K562 (cell line): ENCODE measurements around the gene CPS1. TPM values are rescaled to one million over a fixed set of nuclear protein-coding genes. Genes with fewer than 3 reads are reported as not detected.

Experiments used
- ATAC-seq: fragments of 200-7000 bp; cut with Tn5 transposase; 3 replicates; pipeline ENCODE4 v1.9.1; 2020; ENCODE audit warnings: moderate library complexity
- BruUV-seq: library from RNA; stranded (reverse); fragments of 400-500 nt; replicated peaks from 2 replicates; lab custom pipeline; 2021; lab: Mats Ljungman, UMichigan
- CTCF ChIA-PET: fragments of 300-600 bp; formaldehyde crosslinking; extraction: SDS; loops from one replicate; lab custom pipeline; 2021; ENCODE audit warnings: low intra/inter-chr PET ratio; lab: Yijun Ruan, JAX
- POLR2A ChIA-PET: fragments of 300-600, 350-650 bp; sonication (Branson Sonifier 250); formaldehyde crosslinking; extraction: SDS; loops from one replicate; lab custom pipeline; 2021; ENCODE audit warnings: antibody characterized with exemption, inconsistent platforms; lab: Yijun Ruan, JAX
- DNase-seq, 4 experiments: peaks; one replicate each; pipeline versions ENCODE4 v3.0.0 to v3.0.0-alpha.2; 2011 to 2018; ENCODE audit warnings: low spot score in 3 of 4, mixed read lengths in 3 of 4; ENCODE audit errors: extremely low read depth in 1 of 4
- FAIRE-seq: peaks from 2 replicates; lab custom pipeline; 2011; peaks lifted over from hg19 to GRCh38; lab: Jason Lieb, UNC
- H2AFZ ChIP-seq: 2 replicates; pipeline ENCODE4 v1.6.0; 2011; ENCODE audit warnings: low read depth, low read length, control low read depth, inconsistent platforms
- H3K27ac ChIP-seq: fragments of 200-600 bp; 3 replicates; pipeline ENCODE4 v1.8.0; 2011; ENCODE audit warnings: low read depth, mild to moderate bottlenecking, control low read depth, inconsistent platforms, low read length, moderate library complexity, mixed read lengths; ENCODE audit errors: extremely low read depth
- H3K27me3 ChIP-seq, 2 experiments: fragments of 300-600 bp in 1 of 2; 2 replicates in 1 of 2; 3 replicates in 1 of 2; pipeline versions ENCODE4 v1.6.0 to v1.8.0; 2011; ENCODE audit warnings: inconsistent platforms in 2 of 2, low read length in 2 of 2, mild to moderate bottlenecking in 1 of 2, mixed read lengths in 1 of 2, moderate library complexity in 1 of 2; ENCODE audit not compliant: control insufficient read depth in 2 of 2, insufficient read depth in 2 of 2
- H3K36me3 ChIP-seq: fragments of 300-600 bp; 3 replicates; pipeline ENCODE4 v1.8.0; 2011; ENCODE audit warnings: mild to moderate bottlenecking, low read length, inconsistent platforms; ENCODE audit not compliant: control insufficient read depth, insufficient read depth
- H3K4me1 ChIP-seq, 2 experiments: fragments of 200-600 bp in 1 of 2; replicated peaks in 1 of 2; 2 replicates in 1 of 2; 3 replicates in 1 of 2; pipeline versions ENCODE4 v1.5.1 to v1.8.0; 2011; ENCODE audit warnings: inconsistent platforms in 2 of 2, low read length in 2 of 2, mild to moderate bottlenecking in 1 of 2, mixed read lengths in 1 of 2, moderate library complexity in 1 of 2; ENCODE audit not compliant: control insufficient read depth in 2 of 2, insufficient read depth in 2 of 2
- H3K4me2 ChIP-seq: 2 replicates; pipeline ENCODE4 v1.6.1; 2011; ENCODE audit warnings: low read length, control low read depth, inconsistent platforms, mixed read lengths; ENCODE audit not compliant: insufficient read depth
- H3K4me3 ChIP-seq: fragments of 200-600 bp; sonication (generic), shearing (Covaris generic); 2 replicates; pipeline ENCODE4 v1.5.1; 2016; ENCODE audit warnings: control low read depth, inconsistent platforms
- H3K79me2 ChIP-seq: fragments of 200-600 bp; 3 replicates; pipeline ENCODE4 v1.8.0; 2011; ENCODE audit warnings: low read length, inconsistent platforms; ENCODE audit not compliant: control insufficient read depth, insufficient read depth
- H3K9ac ChIP-seq, 2 experiments: 2 replicates each; pipeline versions ENCODE4 v1.6.0 to v1.6.1; 2011; ENCODE audit warnings: low read depth in 2 of 2, low read length in 2 of 2, control low read depth in 1 of 2, inconsistent platforms in 1 of 2, mild to moderate bottlenecking in 1 of 2, mixed read lengths in 1 of 2; ENCODE audit not compliant: insufficient read depth in 1 of 2
- H3K9me1 ChIP-seq: one replicate; pipeline ENCODE4 v1.6.0; 2011; ENCODE audit warnings: inconsistent platforms, mild to moderate bottlenecking, low read length, moderate library complexity; ENCODE audit not compliant: control insufficient read depth, insufficient read depth
- H3K9me3 ChIP-seq: replicated peaks from 2 replicates; pipeline ENCODE4 v1.5.1; 2011; ENCODE audit warnings: low read depth, low read length, inconsistent platforms; ENCODE audit not compliant: control insufficient read depth, insufficient read depth
- H4K20me1 ChIP-seq: replicated peaks from 2 replicates; pipeline ENCODE4 v1.6.1; 2011; ENCODE audit warnings: low read length, inconsistent platforms, mixed read lengths; ENCODE audit not compliant: control insufficient read depth, insufficient read depth
- ASH1L ChIP-seq: fragments of 450-650 bp; IDR thresholded peaks from 2 replicates; pipeline ENCODE4 v1.6.1; 2018; ENCODE audit warnings: borderline replicate concordance, mild to moderate bottlenecking, low read depth; ENCODE audit not compliant: partially characterized antibody
- CBX3 ChIP-seq, 2 experiments: IDR thresholded peaks; 1 replicate in 1 of 2; 2 replicates in 1 of 2; pipeline ENCODE4 v1.6.1; 2012; ENCODE audit warnings: inconsistent platforms in 2 of 2, low read length in 2 of 2, borderline replicate concordance in 1 of 2, control low read depth in 1 of 2
- CREB1 ChIP-seq, 2 experiments: sonication (generic) in 1 of 2; formaldehyde crosslinking in 1 of 2; IDR thresholded peaks; 2 replicates each; pipeline versions ENCODE4 v1.6.1 to v1.8.0; 2012 to 2022; ENCODE audit warnings: inconsistent platforms in 1 of 2, mild to moderate bottlenecking in 1 of 2, missing genetic modification reagents in 1 of 2, moderate library complexity in 1 of 2
- EGR1 ChIP-seq: fragments of 450-650 bp; conservative IDR thresholded peaks from 2 replicates; pipeline ENCODE4 v1.6.1; 2017; ENCODE audit warnings: mild to moderate bottlenecking
- EZH2 ChIP-seq: IDR thresholded peaks from 2 replicates; pipeline ENCODE4 v1.6.1; 2012; ENCODE audit warnings: low read depth, mild to moderate bottlenecking, inconsistent platforms, low read length, borderline replicate concordance
- HDAC2 ChIP-seq: fragments of 450-650 bp; IDR thresholded peaks from 2 replicates; pipeline ENCODE4 v1.6.1; 2016; ENCODE audit warnings: mild to moderate bottlenecking
- SETDB1 ChIP-seq: IDR thresholded peaks from one replicate; pipeline ENCODE4 v1.6.1; 2012; ENCODE audit warnings: low read length, control low read depth, inconsistent platforms
- TOE1 ChIP-seq, 2 experiments: fragments of 450-650 bp in 1 of 2; sonication (generic) in 1 of 2; formaldehyde crosslinking in 1 of 2; IDR thresholded peaks; 2 replicates each; pipeline versions ENCODE4 v1.7.1 to v1.8.0; 2016 to 2022; ENCODE audit warnings: borderline replicate concordance in 2 of 2, mild to moderate bottlenecking in 2 of 2, antibody characterized with exemption in 1 of 2, inconsistent platforms in 1 of 2, low read depth in 1 of 2, missing genetic modification reagents in 1 of 2, moderate library complexity in 1 of 2
- ZBTB17 ChIP-seq: fragments of 450-650 bp; formaldehyde crosslinking; IDR thresholded peaks from 2 replicates; pipeline ENCODE4 v1.4.0; 2020; ENCODE audit warnings: mild to moderate bottlenecking
- ZZZ3 ChIP-seq: fragments of 450-650 bp; IDR thresholded peaks from 2 replicates; pipeline ENCODE4 v1.6.1; 2016; ENCODE audit warnings: antibody characterized with exemption, mild to moderate bottlenecking, moderate library complexity
- WGBS: fragments of 100-300 bp; shearing (Covaris generic); methylation state at CpG from one replicate; pipeline ENCODE4 v1.1.6; 2016; ENCODE audit warnings: low coverage, mixed read lengths; ENCODE audit not compliant: insufficient coverage; ENCODE audit errors: missing lambda C conversion rate; 5-methylcytosine and 5-hydroxymethylcytosine counted together
- in situ Hi-C: fragments of 300-500 bp; cut with MboI; formaldehyde crosslinking; loops from 4 replicates; pipeline ENCODE4 v1.15.0; 2018; ENCODE audit warnings: inconsistent platforms, mixed read lengths
- intact Hi-C: fragments of 100-400 bp; cut with micrococcal nuclease; formaldehyde crosslinking; loops from 2 replicates; pipeline ENCODE4 v1.14.2; 2022
- polyA plus RNA-seq, 8 experiments: library from polyadenylated mRNA; depleted of rRNA in 4 of 8; stranded (reverse) in 5 of 8; unstranded in 3 of 8; fragments of >200 nt; fragmentation: Nextera tagmentation in 2 of 8; fragmentation: Illumina TruSeq in 1 of 8; extraction: Ambion mirVana in 2 of 8; extraction: Trizol in 1 of 8; gene quantifications; 2 replicates each; pipeline versions ENCODE4 v1.2.1 to v1.2.3, GENCODE V29; 2011 to 2014; ENCODE audit warnings: inconsistent platforms in 1 of 8, missing spikeins in 1 of 8
- total RNA-seq, 7 experiments: library from RNA; depleted of rRNA in 6 of 7; stranded (reverse); fragments of >200 nt in 6 of 7; fragmentation: Illumina TruSeq in 2 of 7; extraction: Trizol in 2 of 7; gene quantifications; 2 replicates each; pipeline versions ENCODE4 v1.2.1 to v1.2.3, GENCODE V29; 2011 to 2021; ENCODE audit warnings: low replicate concordance in 1 of 7
- TF ChIP-seq, protein P1 (sequence below): fragments of 250-450 bp; sonication (Bioruptor Pico); IDR thresholded peaks from 2 replicates; pipeline ENCODE4 v1.8.0; 2022; ENCODE audit warnings: moderate library complexity, mild to moderate bottlenecking, inconsistent platforms
- TF ChIP-seq, protein P2 (sequence below), 2 experiments: fragments of 450-650 bp in 1 of 2; sonication (generic) in 1 of 2; formaldehyde crosslinking; conservative IDR thresholded peaks; 2 replicates each; pipeline versions ENCODE4 v1.4.0 to v1.8.1; 2020 to 2022; ENCODE audit warnings: mild to moderate bottlenecking in 1 of 2, missing genetic modification reagents in 1 of 2
- TF ChIP-seq, protein P3 (sequence below): sonication (generic); formaldehyde crosslinking; IDR thresholded peaks from 2 replicates; pipeline ENCODE4 v1.8.0; 2022; ENCODE audit warnings: missing genetic modification reagents, mild to moderate bottlenecking, moderate library complexity, borderline replicate concordance
- TF ChIP-seq, protein P4 (sequence below): IDR thresholded peaks from 2 replicates; pipeline ENCODE4 v1.6.1; 2016; ENCODE audit warnings: missing genetic modification characterization, missing compliant biosample characterization

The CPS1 gene
- total and polyA plus RNA-seq, 9 of the 15 experiments (the other 6 are each of a cell fraction or from before 2014, with no cell fraction given) = 2.4 to 13.5 (median 6.0) TPM

DNA sequence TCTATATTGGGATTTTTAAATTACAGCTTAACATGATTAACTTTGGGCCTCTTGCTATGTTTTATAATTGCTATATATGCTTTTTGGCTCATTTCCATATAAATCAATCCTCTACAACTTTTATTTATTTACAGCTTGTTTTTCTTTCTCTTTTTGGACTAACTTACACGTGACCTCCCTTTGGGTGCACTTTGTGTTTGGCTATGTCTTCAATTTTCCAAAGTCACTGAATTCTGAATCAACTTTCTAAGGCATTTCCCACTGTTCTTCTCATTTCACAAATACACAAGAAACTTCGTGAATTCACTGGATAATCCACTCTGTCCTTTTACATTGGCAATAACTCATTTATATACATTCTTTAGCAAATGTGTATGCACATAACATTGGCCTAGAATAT, 5.4 kb upstream of the CPS1 start (continued):
- TF ChIP-seq, protein P1, sequence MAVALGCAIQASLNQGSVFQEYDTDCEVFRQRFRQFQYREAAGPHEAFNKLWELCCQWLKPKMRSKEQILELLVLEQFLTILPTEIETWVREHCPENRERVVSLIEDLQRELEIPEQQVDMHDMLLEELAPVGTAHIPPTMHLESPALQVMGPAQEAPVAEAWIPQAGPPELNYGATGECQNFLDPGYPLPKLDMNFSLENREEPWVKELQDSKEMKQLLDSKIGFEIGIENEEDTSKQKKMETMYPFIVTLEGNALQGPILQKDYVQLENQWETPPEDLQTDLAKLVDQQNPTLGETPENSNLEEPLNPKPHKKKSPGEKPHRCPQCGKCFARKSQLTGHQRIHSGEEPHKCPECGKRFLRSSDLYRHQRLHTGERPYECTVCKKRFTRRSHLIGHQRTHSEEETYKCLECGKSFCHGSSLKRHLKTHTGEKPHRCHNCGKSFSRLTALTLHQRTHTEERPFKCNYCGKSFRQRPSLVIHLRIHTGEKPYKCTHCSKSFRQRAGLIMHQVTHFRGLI = no peak
- TF ChIP-seq CREB1 (IDR thresholded peaks at IDR 0.05) = no peak
- TF ChIP-seq CREB1 (CRISPR knock-in tag; IDR thresholded peaks at IDR 0.05) = no peak
- TF ChIP-seq, all 486 proteins: peak for 0

DNA sequence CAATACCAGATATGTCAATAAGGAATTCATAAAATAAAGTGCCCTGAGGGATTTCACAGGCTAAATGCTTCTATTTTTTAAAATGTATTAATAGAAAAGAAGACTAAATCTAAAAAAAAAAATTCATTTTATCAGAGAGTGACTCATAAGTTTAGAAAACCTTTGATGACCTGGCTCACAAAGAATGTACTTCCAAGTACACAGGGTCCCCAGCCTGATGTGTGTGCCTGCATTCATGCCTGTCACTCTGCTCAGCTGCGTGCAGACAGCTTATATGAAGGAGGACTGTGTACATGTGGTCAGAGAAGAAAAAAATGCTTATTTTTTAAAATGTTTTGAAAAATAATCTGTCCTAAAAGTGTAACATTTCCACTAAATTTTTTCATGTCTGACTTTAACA, 3.0 kb upstream of the CPS1 start:
- FAIRE-seq = no peak
- Histone ChIP-seq H3K27ac (no peak overlapping the region), H3K9ac (no peak overlapping the region), H2AFZ (no peak overlapping the region), H3K27me3 (no peaks in the 10 kb centered on the region), H3K9me3 (no peaks in the 10 kb centered on the region), H3K4me2 (no peak overlapping the region), H3K4me3 (no peak overlapping the region), H3K4me1 (no peaks in the 10 kb centered on the region), H3K79me2 (no peaks in the 10 kb centered on the region), H3K36me3 (no peaks in the 10 kb centered on the region), H3K9me1 (no peaks in the 10 kb centered on the region), H4K20me1 (no peaks in the 10 kb centered on the region)
- POLR2A ChIA-PET = no interaction called here
- in situ Hi-C loops = no loop called here
- 8% methylated on average over 1 of the region's 1 CpG for WGBS
- ATAC-seq = no peak
- intact Hi-C loops = no loop called here
- no peak for DNase-seq
- no TSS peak for BruUV-seq
- CTCF ChIA-PET = no interaction called here
- TF ChIP-seq ZZZ3 (no peak), EZH2 (no peak), HDAC2 (no peak), CBX3 (IDR thresholded peaks at IDR 0.05; ENCODE audit: borderline replicate concordance in 1 of 2, low read length in 2 of 2) (no peak), ZBTB17 (CRISPR knock-in tag) (no peak), SETDB1 (no peak), EGR1 (no peak), TOE1 (IDR thresholded peaks at IDR 0.05; ENCODE audit: borderline replicate concordance) (no peak), TOE1 (CRISPR knock-in tag; IDR thresholded peaks at IDR 0.05; ENCODE audit: borderline replicate concordance, low read depth) (no peak), ASH1L (no peak)
- TF ChIP-seq, protein P2, sequence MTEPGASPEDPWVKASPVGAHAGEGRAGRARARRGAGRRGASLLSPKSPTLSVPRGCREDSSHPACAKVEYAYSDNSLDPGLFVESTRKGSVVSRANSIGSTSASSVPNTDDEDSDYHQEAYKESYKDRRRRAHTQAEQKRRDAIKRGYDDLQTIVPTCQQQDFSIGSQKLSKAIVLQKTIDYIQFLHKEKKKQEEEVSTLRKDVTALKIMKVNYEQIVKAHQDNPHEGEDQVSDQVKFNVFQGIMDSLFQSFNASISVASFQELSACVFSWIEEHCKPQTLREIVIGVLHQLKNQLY (CRISPR knock-in tag; conservative IDR thresholded peaks at IDR 0.05) = no peak
- TF ChIP-seq, protein P3, sequence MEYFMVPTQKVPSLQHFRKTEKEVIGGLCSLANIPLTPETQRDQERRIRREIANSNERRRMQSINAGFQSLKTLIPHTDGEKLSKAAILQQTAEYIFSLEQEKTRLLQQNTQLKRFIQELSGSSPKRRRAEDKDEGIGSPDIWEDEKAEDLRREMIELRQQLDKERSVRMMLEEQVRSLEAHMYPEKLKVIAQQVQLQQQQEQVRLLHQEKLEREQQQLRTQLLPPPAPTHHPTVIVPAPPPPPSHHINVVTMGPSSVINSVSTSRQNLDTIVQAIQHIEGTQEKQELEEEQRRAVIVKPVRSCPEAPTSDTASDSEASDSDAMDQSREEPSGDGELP = no peak
- TF ChIP-seq, protein P4, sequence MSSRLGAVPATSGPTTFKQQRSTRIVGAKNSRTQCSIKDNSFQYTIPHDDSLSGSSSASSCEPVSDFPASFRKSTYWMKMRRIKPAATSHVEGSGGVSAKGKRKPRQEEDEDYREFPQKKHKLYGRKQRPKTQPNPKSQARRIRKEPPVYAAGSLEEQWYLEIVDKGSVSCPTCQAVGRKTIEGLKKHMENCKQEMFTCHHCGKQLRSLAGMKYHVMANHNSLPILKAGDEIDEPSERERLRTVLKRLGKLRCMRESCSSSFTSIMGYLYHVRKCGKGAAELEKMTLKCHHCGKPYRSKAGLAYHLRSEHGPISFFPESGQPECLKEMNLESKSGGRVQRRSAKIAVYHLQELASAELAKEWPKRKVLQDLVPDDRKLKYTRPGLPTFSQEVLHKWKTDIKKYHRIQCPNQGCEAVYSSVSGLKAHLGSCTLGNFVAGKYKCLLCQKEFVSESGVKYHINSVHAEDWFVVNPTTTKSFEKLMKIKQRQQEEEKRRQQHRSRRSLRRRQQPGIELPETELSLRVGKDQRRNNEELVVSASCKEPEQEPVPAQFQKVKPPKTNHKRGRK (tag) = no peak
